DMS 273 treated with DMSO at 0.1 percent for 48 hours (cell line): ENCODE results near the gene ADCY1.

Experiments used
- DNase-seq: peaks from one replicate; lab custom pipeline; 2025; lab: John Stamatoyannopoulos, UW

Gene ADCY1

DNA sequence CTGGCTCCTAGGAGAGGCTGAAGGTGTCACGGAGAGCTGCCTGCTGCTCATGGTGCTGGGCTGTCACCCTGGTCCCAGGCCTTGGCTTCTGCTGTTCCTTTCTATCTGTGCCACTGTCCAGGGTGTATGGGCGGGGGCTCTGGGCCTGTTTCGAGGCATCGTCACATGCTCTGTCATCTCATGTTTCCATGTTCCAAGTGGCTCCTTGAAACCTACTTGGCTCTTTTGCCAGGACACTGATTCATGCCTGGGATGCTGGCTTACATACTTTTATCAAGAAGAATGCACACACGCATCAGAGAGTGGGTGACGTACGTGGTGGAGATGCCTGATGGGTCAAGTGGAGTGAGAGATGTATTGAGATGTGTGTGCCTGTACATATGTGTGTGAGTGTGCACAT is 50.9 kb downstream of the ADCY1 start:
- DNase-seq, result no peak

DNA sequence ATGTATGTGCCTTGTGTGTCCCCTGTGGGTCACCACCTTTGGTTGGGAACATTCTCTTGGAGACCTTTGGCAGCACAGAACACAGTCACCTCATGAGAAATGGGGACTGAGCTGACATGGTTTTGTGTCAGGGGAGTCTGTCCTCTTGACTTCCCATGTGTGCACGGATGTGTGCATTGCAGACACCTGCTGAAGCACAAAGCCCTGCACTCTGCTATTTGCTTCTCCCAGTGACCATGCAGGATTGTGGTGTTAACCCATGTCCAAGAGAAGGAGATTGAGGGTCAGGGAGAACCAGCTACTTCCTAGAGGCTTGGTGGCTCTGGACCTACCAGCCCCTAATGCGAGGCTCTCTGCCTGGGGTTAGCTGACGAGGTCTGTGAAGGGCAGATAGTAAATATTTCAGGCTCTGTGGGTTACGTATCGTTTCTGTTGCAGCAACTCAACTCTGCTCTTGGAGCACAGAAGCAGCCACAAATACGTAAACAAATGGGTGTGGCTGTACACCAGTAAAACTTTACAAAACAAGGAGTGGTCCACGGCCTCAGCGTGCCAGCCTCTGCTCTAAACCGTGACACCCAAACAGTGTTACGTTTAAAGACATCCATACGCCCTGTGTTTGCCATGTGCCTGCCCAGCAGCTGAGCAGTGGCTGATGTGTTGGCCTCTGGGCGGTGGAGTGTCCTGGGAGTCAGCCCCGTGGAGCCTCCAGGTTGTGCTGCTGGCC is 51.7 kb downstream of the ADCY1 start:
- no peak for DNase-seq

- no peak for DNase-seq
Observed at GRCh38 chr7:45626441-45627430, 52.6 kb downstream of the ADCY1 start.

GRCh38 chr7:45627691-45628456 is 53.7 kb downstream of the ADCY1 start:
- DNase-seq, result no peak

GRCh38 chr7:45631569-45631968 is 57.4 kb downstream of the ADCY1 start:
- DNase-seq, result no peak

DNA sequence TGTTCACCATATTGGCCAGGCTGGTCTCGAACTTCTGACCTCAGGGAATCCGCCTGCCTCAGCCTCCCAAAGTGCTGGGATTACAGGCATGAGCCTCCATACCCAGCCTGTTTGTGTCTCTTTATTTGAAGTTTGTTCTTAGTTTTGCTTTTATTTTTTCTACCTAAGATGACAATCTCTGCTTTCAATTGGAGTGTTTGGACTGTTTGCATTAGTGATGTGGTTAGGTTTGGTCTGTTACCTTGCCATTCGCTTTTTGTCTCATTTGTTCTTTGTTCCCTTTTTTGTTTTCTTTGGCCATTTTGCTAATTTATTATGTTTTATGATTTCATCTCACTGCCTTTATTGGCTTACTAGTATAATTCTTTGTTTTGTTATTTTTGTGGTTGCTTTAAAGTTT is 62.6 kb downstream of the ADCY1 start:
- DNase-seq, result no peak

DNA sequence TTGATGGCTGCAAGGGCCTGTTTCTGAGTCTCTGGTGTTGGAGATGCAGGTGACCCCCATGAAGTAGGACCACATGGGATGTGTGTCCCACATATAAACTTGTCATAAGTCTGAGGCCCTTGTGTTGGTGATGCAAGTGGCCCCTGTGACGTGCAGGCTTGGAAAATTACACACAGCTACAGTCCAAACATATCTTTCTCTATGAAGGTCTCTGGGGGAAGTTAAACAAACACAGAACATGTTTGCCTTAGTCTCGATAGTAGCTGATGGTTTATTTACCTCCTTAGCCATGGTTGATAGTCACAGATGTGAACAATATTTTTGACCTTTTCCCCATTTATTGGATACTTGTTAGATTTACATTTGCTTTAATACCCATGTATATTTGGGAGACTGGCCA is 64.7 kb downstream of the ADCY1 start:
- no peak for DNase-seq

DNA sequence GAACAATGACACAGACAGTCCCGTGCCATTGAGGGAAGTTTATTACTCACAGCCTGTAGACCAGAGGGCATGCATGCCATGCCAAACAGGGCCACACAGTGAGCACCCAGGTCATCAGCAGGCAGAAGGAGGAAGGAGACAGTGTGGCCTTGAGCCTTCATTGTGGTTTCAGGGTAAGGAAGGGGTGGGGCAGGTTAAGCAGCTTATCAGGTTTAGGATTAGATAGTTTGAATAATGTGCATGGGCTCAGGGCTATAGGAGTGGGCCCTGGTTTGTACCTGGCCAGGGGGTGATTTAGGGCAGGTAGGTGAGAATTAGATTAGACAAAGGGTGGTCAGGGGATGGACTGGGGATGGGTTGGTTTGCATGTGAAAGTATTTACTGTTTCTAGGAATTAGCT is 67.9 kb downstream of the ADCY1 start:
- DNase-seq, result no peak

GRCh38 chr7:45643630-45644029 is 69.5 kb downstream of the ADCY1 start:
- DNase-seq, result no peak

- DNase-seq, result no peak
Observed at GRCh38 chr7:45644237-45644636, 70.1 kb downstream of the ADCY1 start.

- no peak for DNase-seq
Observed at GRCh38 chr7:45645141-45645969, 71.2 kb downstream of the ADCY1 start.

DNA sequence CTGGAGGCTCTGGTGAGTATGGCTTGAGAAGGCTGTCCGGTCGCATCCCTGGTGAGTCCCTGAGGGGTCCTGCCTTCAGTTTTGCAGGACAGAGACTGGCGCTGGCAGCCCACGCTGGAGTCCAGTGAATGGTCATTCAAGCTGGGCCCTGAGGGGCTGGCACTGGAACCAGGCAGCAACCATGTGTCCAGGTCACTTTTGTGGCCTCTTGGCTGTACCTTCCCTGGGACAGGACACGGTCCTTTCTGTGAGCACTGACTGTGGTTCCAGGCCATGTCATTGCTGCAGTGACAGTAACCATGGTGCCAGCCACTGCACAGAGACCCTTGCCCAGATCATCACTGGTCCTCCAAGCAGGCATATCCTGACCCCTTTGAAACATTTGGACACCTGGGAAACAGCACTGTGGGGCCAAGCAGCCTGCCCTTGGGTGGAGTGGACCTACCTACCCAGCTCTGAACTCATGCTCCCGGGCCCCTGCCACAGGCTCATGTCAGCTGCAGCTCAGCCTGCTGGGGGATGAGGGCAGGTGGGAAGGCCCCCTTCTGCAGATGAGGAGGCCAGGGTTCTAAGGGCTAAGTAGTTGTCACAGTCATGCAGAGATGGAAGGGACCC is 72.1 kb downstream of the ADCY1 start:
- DNase-seq, result no peak

GRCh38 chr7:45646996-45647825 is 73.0 kb downstream of the ADCY1 start:
- no peak for DNase-seq

GRCh38 chr7:45647967-45648670 is 74.0 kb downstream of the ADCY1 start:
- DNase-seq, result no peak

GRCh38 chr7:45648671-45648995 is 74.5 kb downstream of the ADCY1 start:
- no peak for DNase-seq

DNA sequence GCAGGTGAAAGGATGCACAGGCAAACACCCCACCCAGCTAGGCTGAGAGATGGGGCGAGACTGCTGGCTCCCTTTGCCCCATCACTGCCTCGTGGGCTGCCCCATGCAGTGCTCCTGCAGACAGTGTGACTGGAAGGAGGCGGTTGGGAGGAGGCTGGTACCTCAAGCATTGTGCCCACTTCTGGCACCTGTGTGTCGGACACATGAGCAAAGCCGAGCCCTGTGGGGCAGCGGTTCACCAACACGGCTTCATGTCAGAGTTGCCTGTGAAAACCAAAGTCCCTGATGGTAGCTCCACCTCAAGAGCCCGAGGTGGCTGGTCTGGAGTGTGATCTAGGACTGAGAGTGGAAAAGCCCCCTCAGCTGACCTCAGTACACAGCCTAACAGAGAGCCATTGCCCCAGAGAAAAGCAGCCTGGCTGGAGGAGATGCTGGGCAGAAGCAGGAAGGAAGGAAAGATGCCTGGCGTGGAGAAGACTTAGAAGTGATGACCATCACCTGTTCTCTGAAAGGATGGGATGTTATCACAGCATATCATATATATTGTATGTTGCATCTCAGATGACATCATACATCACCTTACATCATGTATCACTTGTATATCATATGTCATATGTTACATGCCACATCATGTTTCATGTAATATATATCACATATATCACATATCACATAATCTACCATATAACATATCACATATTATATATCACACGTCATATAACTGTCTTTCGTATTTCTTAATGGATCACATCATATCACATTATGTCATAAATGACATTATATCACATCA is 75.6 kb downstream of the ADCY1 start:
- no peak for DNase-seq

DNA sequence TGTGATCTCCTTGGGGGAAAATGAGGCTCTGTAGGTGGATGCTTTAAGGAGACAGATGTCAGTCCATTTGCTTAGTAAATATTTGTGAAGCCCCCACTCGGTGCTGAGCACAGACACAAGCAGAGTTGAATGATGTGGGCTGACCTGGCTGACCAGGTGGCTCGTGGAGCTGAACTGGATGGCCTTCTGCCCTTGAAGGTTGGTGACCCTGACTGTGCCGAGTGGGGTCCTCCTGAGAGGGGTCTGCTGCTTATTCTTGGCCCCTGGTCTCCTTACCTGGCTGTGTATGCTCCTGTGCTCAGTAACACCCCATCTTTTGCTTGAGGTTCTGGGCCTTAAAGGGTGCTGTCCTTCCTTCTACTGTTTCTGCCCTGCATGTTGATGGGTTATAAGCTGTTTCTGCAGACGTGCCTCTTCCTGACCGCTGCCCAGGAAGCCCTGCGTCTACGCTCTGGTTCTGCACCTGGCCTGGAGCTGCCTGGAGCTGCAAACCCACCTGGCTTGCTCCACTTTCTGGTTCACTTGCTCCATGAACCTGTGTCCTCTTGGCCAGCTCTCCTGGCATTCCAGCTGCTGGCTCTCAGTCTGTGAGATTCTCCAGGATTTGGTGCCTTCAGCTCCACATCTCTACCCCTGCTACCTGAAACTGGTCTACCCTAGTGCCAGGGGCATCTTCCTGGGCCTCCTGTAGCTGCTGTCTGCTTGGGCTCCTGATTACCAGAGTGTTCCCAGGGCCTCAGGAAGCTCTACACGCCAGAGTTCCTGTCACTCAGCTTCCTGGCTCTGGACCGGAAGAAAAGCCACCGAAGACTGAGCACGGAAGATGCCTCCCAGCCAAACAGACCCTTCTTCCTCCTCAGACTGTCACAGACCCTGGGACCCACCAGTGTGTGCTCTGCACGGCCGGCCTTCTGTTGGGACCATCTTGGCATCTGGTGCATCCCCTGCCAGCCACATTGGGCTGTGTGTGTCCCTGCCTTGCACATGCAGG is 76.5 kb downstream of the ADCY1 start:
- DNase-seq, result no peak

GRCh38 chr7:45651540-45651939 is 77.4 kb downstream of the ADCY1 start:
- DNase-seq, result no peak
